Uterus (tissue), 4 donors: ENCODE results near the gene ZDHHC8. TPM values are rescaled to one million over a fixed set of nuclear protein-coding genes. Genes with fewer than 3 reads are reported as not detected.

ENCODE experiments used
- DNase-seq, 2 donors: peaks; one replicate each; pipeline ENCODE4 v3.0.0-alpha.2; 2019 to 2020
- H3K27ac ChIP-seq, 2 donors: fragments of 200-600 bp; sonication (generic); 1 replicate in 1 of 2; 2 replicates in 1 of 2; pipeline ENCODE4 v1.5.1; 2016 to 2018
- H3K27me3 ChIP-seq, 2 donors: fragments of 200-600 bp; sonication (generic); one replicate each; pipeline ENCODE4 v1.5.1; 2018 to 2019; ENCODE audit warnings: control low read depth in 1 of 2
- H3K36me3 ChIP-seq, 2 donors: fragments of 200-600 bp; sonication (generic); one replicate each; pipeline ENCODE4 v1.5.1; 2019; ENCODE audit warnings: control low read depth in 1 of 2
- H3K4me1 ChIP-seq, 2 donors: fragments of 200-600 bp; sonication (generic); one replicate each; pipeline ENCODE4 v1.5.1; 2018 to 2019; ENCODE audit warnings: control low read depth in 1 of 2
- H3K4me3 ChIP-seq, 2 donors: fragments of 200-600 bp; sonication (generic); 1 replicate in 1 of 2; 2 replicates in 1 of 2; pipeline ENCODE4 v1.5.1; 2018 to 2019; ENCODE audit warnings: mild to moderate bottlenecking in 1 of 2
- H3K9me3 ChIP-seq, 2 donors: fragments of 200-600 bp; sonication (generic); one replicate each; pipeline ENCODE4 v1.5.1; 2019; ENCODE audit warnings: control low read depth in 1 of 2
- POLR2A ChIP-seq, 2 donors: fragments of 450-650 bp; IDR thresholded peaks; one replicate each; pipeline ENCODE4 v1.6.1; 2016; ENCODE audit warnings: antibody characterized with exemption in 2 of 2, mild to moderate bottlenecking in 1 of 2, moderate library complexity in 1 of 2
- intact Hi-C: fragments of 100-400 bp; cut with DNase I; formaldehyde crosslinking; loops from one replicate; pipeline ENCODE4 v1.15.1; 2023; ENCODE audit warnings: low total_unique reads
- total RNA-seq, 4 donors: library from RNA; depleted of rRNA in 3 of 4; stranded (reverse); fragments of >200 nt in 3 of 4; gene quantifications; one replicate each; pipeline versions ENCODE4 v1.1.0 to v1.2.4, GENCODE V29; 2014 to 2023
- TF ChIP-seq, protein P1 (sequence below), 4 experiments: fragments of 200-600 bp in 2 of 4; fragments of 450-650 bp in 2 of 4; sonication (generic) in 2 of 4; IDR thresholded peaks; one replicate each; pipeline ENCODE4 v1.5.1; 2016 to 2019; ENCODE audit warnings: antibody characterized with exemption in 4 of 4, mild to moderate bottlenecking in 2 of 4, moderate library complexity in 1 of 4
- donor health status: DM: yes; HTN: yes; CAD: no.

ZDHHC8 gene
- total RNA-seq, 4 donors from 2014 or later, result 2.4 to 87.9 (median 20.1) TPM

DNA sequence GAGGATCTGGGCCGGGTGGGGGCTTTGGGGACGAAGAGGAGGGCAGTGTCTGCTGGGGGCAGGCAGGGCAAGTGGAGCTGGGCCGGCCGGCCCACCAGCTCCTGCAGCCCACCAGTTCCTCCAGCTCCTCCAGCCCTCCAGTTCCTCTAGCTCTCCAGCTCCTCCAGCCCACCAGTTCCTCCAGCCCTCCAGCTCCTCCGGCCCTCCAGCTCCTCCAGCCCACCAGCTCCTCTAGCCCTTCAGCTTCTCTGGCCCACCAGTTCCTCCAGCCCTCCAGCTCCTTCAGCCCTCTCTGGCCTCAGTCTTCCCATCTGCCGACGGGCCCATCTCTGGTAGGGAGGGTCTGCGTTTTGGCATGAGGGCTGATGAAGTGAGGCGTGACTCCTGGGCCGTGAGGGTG, 28.4 kb downstream of the ZDHHC8 start:
- H3K9me3 ChIP-seq, result no peaks in the 10 kb centered on the region
- no peak overlapping the region for H3K27ac ChIP-seq
- TF ChIP-seq, protein P1, sequence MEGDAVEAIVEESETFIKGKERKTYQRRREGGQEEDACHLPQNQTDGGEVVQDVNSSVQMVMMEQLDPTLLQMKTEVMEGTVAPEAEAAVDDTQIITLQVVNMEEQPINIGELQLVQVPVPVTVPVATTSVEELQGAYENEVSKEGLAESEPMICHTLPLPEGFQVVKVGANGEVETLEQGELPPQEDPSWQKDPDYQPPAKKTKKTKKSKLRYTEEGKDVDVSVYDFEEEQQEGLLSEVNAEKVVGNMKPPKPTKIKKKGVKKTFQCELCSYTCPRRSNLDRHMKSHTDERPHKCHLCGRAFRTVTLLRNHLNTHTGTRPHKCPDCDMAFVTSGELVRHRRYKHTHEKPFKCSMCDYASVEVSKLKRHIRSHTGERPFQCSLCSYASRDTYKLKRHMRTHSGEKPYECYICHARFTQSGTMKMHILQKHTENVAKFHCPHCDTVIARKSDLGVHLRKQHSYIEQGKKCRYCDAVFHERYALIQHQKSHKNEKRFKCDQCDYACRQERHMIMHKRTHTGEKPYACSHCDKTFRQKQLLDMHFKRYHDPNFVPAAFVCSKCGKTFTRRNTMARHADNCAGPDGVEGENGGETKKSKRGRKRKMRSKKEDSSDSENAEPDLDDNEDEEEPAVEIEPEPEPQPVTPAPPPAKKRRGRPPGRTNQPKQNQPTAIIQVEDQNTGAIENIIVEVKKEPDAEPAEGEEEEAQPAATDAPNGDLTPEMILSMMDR (IDR thresholded peaks at IDR 0.05), result no peak
- no peak for TF ChIP-seq POLR2A (IDR thresholded peaks at IDR 0.05)
- H3K27me3 ChIP-seq, result no peaks in the 10 kb centered on the region
- no peak overlapping the region for H3K4me3 ChIP-seq
- DNase-seq, result no peak
- intact Hi-C loops, result no loop called here
- H3K4me1 ChIP-seq, result no peaks in the 10 kb centered on the region
- H3K36me3 ChIP-seq, result no peaks in the 10 kb centered on the region

DNA sequence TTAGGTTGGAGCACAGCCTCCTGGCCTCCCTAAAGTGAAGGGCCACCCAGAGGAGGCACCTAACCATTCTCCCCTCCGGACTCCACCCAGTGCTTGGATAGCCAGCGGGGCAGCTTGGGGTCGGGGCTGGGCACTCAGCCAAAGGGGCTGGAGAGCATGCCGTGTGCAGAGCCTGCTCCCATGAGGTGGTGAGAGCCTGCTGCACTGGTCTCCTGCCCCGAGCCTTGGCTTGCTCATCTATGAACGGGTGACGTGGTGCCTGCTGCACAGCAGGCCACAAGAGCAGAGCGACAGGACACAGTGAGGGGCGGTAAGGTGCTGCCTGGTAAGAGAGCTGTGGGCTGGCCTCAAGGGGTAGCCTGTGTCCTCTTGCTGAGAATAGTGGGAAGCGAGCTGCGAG, 33.3 kb downstream of the ZDHHC8 start:
- no peak overlapping the region for H3K27ac ChIP-seq
- no peaks in the 10 kb centered on the region for H3K27me3 ChIP-seq
- no peak for DNase-seq
- no peaks in the 10 kb centered on the region for H3K9me3 ChIP-seq
- no peaks in the 10 kb centered on the region for H3K36me3 ChIP-seq
- TF ChIP-seq, protein P1 (IDR thresholded peaks at IDR 0.05), result no peak
- no peak for TF ChIP-seq POLR2A (IDR thresholded peaks at IDR 0.05)
- H3K4me1 ChIP-seq, result no peaks in the 10 kb centered on the region
- no peak overlapping the region for H3K4me3 ChIP-seq
- intact Hi-C loops, result no loop called here

DNA sequence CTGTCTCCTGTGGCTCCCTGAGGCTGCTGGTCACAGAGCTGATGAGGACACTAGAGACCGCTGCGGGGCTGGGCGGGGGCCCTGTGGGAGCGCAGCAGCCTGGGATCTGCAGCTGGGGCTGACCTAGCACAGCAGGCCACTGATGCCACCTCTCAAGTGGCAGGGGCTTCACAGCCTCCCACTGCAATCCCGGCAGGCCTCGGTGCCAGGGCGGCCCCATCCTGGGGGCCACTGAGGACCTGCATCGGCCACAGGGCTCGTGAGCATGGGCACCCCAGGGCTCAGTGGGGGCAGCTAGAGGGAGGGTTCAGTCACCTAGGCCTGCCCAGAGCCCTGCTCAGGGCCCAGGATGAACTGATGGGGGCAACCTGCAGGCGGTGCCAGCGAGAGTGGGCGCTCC, 33.8 kb downstream of the ZDHHC8 start:
- intact Hi-C loops, result no loop called here
- Histone ChIP-seq H3K27me3 (no peaks in the 10 kb centered on the region), H3K9me3 (no peaks in the 10 kb centered on the region), H3K4me3 (no peak overlapping the region), H3K27ac (no peak overlapping the region), H3K4me1 (no peaks in the 10 kb centered on the region), H3K36me3 (no peaks in the 10 kb centered on the region)
- no peak for TF ChIP-seq POLR2A (IDR thresholded peaks at IDR 0.05)
- TF ChIP-seq, protein P1 (IDR thresholded peaks at IDR 0.05), result no peak
- DNase-seq, result no peak

DNA sequence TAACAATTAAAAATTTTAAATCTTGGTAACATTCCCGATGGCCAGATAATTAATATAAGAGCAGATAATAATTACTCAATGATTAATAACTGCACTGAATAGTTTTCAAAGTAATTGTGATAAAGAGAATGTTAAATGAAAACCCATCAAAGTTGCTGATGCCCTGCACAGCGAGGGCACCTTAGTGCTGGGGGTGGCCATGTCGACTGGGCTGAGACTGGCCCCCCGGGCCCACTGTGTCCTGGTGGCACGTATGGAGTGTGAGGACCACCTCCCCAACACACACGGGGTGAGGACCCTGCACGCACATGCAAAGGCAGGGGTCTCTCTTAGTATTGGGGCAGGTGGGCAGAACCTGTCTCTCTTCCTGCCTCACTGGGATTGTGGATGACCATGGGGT, 34.3 kb downstream of the ZDHHC8 start:
- no peaks in the 10 kb centered on the region for H3K27me3 ChIP-seq
- DNase-seq, result no peak
- no peaks in the 10 kb centered on the region for H3K36me3 ChIP-seq
- H3K4me3 ChIP-seq, result no peak overlapping the region
- no peak overlapping the region for H3K27ac ChIP-seq
- no peak for TF ChIP-seq POLR2A (IDR thresholded peaks at IDR 0.05)
- TF ChIP-seq, protein P1 (IDR thresholded peaks at IDR 0.05), result no peak
- no peaks in the 10 kb centered on the region for H3K4me1 ChIP-seq
- no peaks in the 10 kb centered on the region for H3K9me3 ChIP-seq
- intact Hi-C loops, result no loop called here

DNA sequence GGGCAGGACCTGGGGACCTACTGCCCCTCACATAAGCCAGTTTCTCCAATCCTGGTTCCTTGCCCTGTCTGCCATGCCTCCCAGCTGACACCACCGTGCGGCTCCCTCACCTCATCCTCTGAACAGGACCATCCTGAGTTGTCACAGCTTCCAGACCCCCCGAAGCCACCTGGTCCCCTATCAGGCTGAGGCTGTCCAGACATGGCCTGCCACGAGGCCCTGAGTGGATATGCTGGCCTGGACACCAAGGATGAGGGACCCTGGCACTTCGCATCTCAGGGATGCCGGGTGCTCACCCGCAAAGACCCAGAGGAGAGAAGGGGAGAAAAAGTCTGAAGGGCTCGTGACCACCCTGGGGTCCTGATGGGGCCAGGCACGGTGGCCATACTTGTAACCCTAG, 35.1 kb downstream of the ZDHHC8 start:
- intact Hi-C loops, result no loop called here
- Histone ChIP-seq H3K9me3 (no peaks in the 10 kb centered on the region), H3K4me3 (no peak overlapping the region), H3K36me3 (no peaks in the 10 kb centered on the region), H3K27ac (no peak overlapping the region), H3K4me1 (no peaks in the 10 kb centered on the region), H3K27me3 (no peaks in the 10 kb centered on the region)
- DNase-seq, result no peak
- TF ChIP-seq, protein P1 (IDR thresholded peaks at IDR 0.05), result no peak
- TF ChIP-seq POLR2A (IDR thresholded peaks at IDR 0.05), result no peak
